ENCODE data around the gene LHFPL2.

Gene LHFPL2

GRCh38 chr5:78594610-78595457 lies 53.7 kb downstream of the LHFPL2 start:
- DNase-seq (ENCODE audit: low read depth): no peak

- DNase-seq (ENCODE audit: low read depth): no peak
These were observed 54.6 kb downstream of the LHFPL2 start for GRCh38 chr5:78594021-78594420.

- no peak for DNase-seq (ENCODE audit: low read depth)
These were observed 55.1 kb downstream of the LHFPL2 start for GRCh38 chr5:78593465-78593864.

GRCh38 chr5:78592735-78593386 lies 55.7 kb downstream of the LHFPL2 start:
- no peak for DNase-seq (ENCODE audit: low read depth)

GRCh38 chr5:78591972-78592700 lies 56.4 kb downstream of the LHFPL2 start:
- no peak for DNase-seq (ENCODE audit: low read depth)

- no peak for DNase-seq (ENCODE audit: low read depth)
These were observed 57.4 kb downstream of the LHFPL2 start for GRCh38 chr5:78591138-78591612.

- no peak for DNase-seq (ENCODE audit: low read depth)
These were observed 58.6 kb downstream of the LHFPL2 start for GRCh38 chr5:78589923-78590322.

- DNase-seq (ENCODE audit: low read depth): no peak
These were observed 60.1 kb downstream of the LHFPL2 start for GRCh38 chr5:78588507-78588906.

GRCh38 chr5:78587775-78588291 lies 60.7 kb downstream of the LHFPL2 start:
- DNase-seq (ENCODE audit: low read depth): no peak

GRCh38 chr5:78587081-78587774 lies 61.3 kb downstream of the LHFPL2 start:
- no peak for DNase-seq (ENCODE audit: low read depth)

GRCh38 chr5:78586251-78586650 lies 62.3 kb downstream of the LHFPL2 start:
- DNase-seq (ENCODE audit: low read depth): no peak

- DNase-seq (ENCODE audit: low read depth): no peak
These were observed 70.6 kb downstream of the LHFPL2 start for GRCh38 chr5:78578015-78578414.

- no peak for DNase-seq (ENCODE audit: low read depth)
These were observed 71.3 kb downstream of the LHFPL2 start for GRCh38 chr5:78577071-78577807.

- DNase-seq (ENCODE audit: low read depth): no peak
These were observed 72.2 kb downstream of the LHFPL2 start for GRCh38 chr5:78576376-78576775.

GRCh38 chr5:78574731-78575161 lies 73.8 kb downstream of the LHFPL2 start:
- DNase-seq (ENCODE audit: low read depth): no peak

GRCh38 chr5:78574131-78574673 lies 74.4 kb downstream of the LHFPL2 start:
- no peak for DNase-seq (ENCODE audit: low read depth)

GRCh38 chr5:78573318-78573717 lies 75.3 kb downstream of the LHFPL2 start:
- DNase-seq (ENCODE audit: low read depth): no peak

GRCh38 chr5:78570646-78571045 lies 77.9 kb downstream of the LHFPL2 start:
- no peak for DNase-seq (ENCODE audit: low read depth)

GRCh38 chr5:78569441-78569840 lies 79.1 kb downstream of the LHFPL2 start:
- DNase-seq (ENCODE audit: low read depth): no peak

GRCh38 chr5:78568676-78569075 lies 79.9 kb downstream of the LHFPL2 start:
- DNase-seq (ENCODE audit: low read depth): no peak

GRCh38 chr5:78568212-78568611 lies 80.4 kb downstream of the LHFPL2 start:
- no peak for DNase-seq (ENCODE audit: low read depth)

All from stimulated activated CD8-positive, alpha-beta memory T cell treated with anti-CD3 and anti-CD28 coated beads, Interleukin-4, amount 100 ng/mL, for 24 hours (primary cell).